Upper lobe of right lung (tissue), 1 donor: ENCODE data around the gene EIF1B. TPM values are rescaled to one million over a fixed set of nuclear protein-coding genes. Genes with fewer than 3 reads are reported as not detected.

Source experiments
- ATAC-seq: fragments of 200-7000 bp; cut with Tn5 transposase; one replicate; pipeline ENCODE4 v1.9.1; 2020; ENCODE audit warnings: mild to moderate bottlenecking, moderate library complexity
- DNase-seq: peaks from one replicate; pipeline ENCODE4 v3.0.0-alpha.2; 2020
- H3K27ac ChIP-seq: fragments of 200-600 bp; one replicate; pipeline ENCODE4 v1.8.0; 2022
- H3K27me3 ChIP-seq: fragments of 200-600 bp; one replicate; pipeline ENCODE4 v1.8.0; 2022; ENCODE audit warnings: mild to moderate bottlenecking
- H3K36me3 ChIP-seq: fragments of 200-600 bp; one replicate; pipeline ENCODE4 v1.8.0; 2022
- H3K4me1 ChIP-seq: fragments of 200-600 bp; one replicate; pipeline ENCODE4 v1.8.0; 2022
- H3K4me3 ChIP-seq: fragments of 200-600 bp; one replicate; pipeline ENCODE4 v1.8.0; 2022; ENCODE audit warnings: mild to moderate bottlenecking
- H3K9me3 ChIP-seq: fragments of 200-600 bp; one replicate; pipeline ENCODE4 v1.8.0; 2022
- intact Hi-C: fragments of 100-400 bp; cut with DNase I; formaldehyde crosslinking; loops from one replicate; pipeline ENCODE4 v1.11.0; 2022
- total RNA-seq: library from RNA; stranded (reverse); fragmentation: NEBNext Ultra II Directional; extraction: Animal tissue kit (Norgen Biotek cat#: 25700); gene quantifications from one replicate; pipeline ENCODE4 v1.2.1, GENCODE V29; 2021
- TF ChIP-seq, protein P1 (sequence below): fragments of 200-600 bp; IDR thresholded peaks from one replicate; pipeline ENCODE4 v1.8.0; 2022; ENCODE audit warnings: antibody characterized with exemption
- donor health status: DM: no; HTN: yes; CAD: no; lungs with severe emphysema.

Gene EIF1B
- total RNA-seq, 1 donor from 2014 or later: 54.4 TPM

DNA sequence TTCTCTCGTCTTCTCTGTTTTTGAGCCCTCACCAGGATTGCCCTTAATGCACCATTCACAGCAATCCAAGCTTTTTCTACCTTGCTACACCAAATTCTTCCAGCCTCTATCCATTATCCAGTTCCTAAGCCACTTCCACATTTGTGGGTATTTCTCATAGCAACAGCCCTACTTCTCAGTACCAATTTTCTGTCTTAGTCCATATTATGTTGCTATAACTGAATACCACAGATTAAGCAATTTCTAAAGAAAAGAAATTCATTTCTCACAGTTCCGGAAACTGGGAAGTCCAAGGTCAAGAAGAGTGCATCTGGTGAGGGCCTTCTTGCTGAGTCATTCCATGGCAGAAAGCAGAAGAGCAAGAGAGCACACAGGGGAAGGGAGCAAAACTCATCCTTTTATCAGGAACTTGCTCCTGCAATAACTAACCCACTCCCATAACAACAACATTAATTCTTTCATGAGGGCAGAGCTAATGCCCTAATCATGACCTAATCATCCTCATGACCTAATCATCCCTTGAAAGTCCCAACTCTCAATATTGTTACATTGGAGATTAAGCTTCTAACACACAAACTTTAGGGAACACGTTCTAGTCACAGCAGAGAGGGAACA lies 9.7 kb upstream of the EIF1B start:
- ATAC-seq (peak; percentile 96), DNase-seq (no peak)
- peak overlapping the region; percentile 63 for H3K27ac ChIP-seq
- intact Hi-C loops: no loop called here
- H3K36me3 ChIP-seq: no peaks in the 10 kb centered on the region
- no peaks in the 10 kb centered on the region for H3K27me3 ChIP-seq
- H3K4me3 ChIP-seq: no peak overlapping the region
- no peaks in the 10 kb centered on the region for H3K9me3 ChIP-seq
- H3K4me1 ChIP-seq: peaks cover 6% of the 10 kb centered on the region
- TF ChIP-seq, protein P1, sequence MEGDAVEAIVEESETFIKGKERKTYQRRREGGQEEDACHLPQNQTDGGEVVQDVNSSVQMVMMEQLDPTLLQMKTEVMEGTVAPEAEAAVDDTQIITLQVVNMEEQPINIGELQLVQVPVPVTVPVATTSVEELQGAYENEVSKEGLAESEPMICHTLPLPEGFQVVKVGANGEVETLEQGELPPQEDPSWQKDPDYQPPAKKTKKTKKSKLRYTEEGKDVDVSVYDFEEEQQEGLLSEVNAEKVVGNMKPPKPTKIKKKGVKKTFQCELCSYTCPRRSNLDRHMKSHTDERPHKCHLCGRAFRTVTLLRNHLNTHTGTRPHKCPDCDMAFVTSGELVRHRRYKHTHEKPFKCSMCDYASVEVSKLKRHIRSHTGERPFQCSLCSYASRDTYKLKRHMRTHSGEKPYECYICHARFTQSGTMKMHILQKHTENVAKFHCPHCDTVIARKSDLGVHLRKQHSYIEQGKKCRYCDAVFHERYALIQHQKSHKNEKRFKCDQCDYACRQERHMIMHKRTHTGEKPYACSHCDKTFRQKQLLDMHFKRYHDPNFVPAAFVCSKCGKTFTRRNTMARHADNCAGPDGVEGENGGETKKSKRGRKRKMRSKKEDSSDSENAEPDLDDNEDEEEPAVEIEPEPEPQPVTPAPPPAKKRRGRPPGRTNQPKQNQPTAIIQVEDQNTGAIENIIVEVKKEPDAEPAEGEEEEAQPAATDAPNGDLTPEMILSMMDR: no peak

DNA sequence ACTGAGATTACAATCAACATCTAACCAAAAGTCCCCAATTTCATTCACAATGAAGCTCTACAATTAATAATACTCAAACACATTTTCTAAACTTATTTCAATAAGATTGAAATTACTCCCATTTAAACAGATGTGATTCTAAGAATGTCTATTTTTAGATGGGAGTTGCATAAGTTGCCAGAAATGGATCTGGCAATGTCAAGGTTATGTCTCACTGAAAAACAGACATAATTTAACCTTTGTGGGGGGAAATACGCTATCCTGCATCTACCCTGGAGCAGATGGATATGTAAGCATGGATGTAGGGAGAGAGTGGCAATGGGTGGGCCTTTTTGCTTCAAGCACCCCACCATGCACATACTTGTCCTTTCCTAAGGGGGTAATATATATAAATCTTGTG lies 6.7 kb upstream of the EIF1B start:
- no peak overlapping the region for H3K27ac ChIP-seq
- ATAC-seq (no peak), DNase-seq (no peak)

DNA sequence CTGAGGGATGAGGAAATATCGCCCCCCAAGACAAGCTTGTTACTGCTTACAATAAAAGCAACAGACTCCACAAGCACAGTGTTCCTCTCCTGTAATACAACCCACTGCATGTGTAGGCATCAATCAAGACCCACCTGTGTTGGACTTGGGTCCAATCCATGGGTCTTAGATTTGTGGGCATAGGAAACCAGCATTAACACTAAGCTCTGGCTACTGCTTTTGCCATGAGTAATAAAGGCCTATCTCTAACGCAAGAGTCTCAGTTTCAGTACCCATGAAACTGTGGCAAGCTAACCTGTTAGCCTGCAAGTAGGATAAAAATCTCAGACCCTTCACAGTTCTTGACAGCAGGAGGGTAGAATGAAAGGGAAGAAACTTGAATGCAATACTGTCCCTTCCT lies 5.2 kb upstream of the EIF1B start:
- intact Hi-C loops: no loop called here
- Histone ChIP-seq H3K4me1 (peaks cover 10% of the 10 kb centered on the region), H3K4me3 (no peak overlapping the region), H3K36me3 (no peaks in the 10 kb centered on the region), H3K9me3 (no peaks in the 10 kb centered on the region), H3K27ac (no peak overlapping the region), H3K27me3 (no peaks in the 10 kb centered on the region)
- DNase-seq (no peak), ATAC-seq (no peak)
- TF ChIP-seq, protein P1: no peak

More for the DNA sequence above, 6.7 kb upstream of the EIF1B start:
- Histone ChIP-seq H3K4me1 (peaks cover 6% of the 10 kb centered on the region), H3K4me3 (no peak overlapping the region), H3K27me3 (no peaks in the 10 kb centered on the region), H3K36me3 (no peaks in the 10 kb centered on the region), H3K9me3 (no peaks in the 10 kb centered on the region)
- intact Hi-C loops: no loop called here
- TF ChIP-seq, protein P1: no peak

DNA sequence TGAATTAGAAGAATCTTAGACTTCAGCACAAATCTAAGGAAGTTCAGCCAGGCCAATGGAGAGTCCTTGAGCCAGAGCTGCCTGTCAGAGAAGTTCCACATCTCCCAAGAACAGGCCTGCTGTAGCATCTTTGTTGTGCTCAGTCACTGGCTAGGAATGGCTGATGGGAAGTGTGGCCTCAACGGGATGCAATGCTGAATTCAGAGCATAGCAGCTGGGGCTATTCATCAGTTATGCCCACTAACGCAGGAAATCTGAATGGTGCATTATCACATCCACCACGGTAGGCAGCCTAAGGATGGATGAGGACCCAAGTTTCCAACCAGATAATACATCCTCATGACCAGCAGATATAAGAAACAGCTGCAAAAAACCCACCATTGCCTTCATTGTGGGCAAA lies 3.2 kb upstream of the EIF1B start:
- DNase-seq: no peak
- Histone ChIP-seq H3K27ac (no peak overlapping the region), H3K36me3 (peaks cover 3% of the 10 kb centered on the region), H3K4me1 (peaks cover 12% of the 10 kb centered on the region), H3K27me3 (no peaks in the 10 kb centered on the region), H3K9me3 (no peaks in the 10 kb centered on the region), H3K4me3 (no peak overlapping the region)
- ATAC-seq: no peak
- intact Hi-C loops: no loop called here
- TF ChIP-seq, protein P1: no peak

DNA sequence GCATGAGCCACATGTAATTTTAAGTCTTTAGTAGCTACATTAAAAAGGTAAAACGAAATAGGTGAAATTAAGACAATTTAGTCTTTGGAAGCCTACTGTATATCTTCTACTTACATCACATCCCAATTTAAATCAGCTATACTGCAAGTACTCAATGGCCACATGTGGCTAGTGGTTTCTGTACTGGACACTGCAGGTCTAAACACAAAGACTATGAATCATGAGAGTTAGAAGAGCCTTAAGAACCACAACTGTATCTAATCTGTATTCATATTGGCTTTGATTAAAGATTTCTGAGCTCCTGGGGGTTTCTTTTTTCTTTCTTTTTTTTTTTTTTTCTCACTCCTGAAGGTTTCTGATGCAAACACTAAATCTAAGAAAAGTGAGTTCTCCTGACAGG lies 2.3 kb upstream of the EIF1B start:
- intact Hi-C loops: no loop called here
- TF ChIP-seq, protein P1: no peak

More for the DNA sequence above, 2.3 kb upstream of the EIF1B start:
- ATAC-seq (no peak), DNase-seq (no peak)
- Histone ChIP-seq H3K27ac (no peak overlapping the region), H3K27me3 (no peaks in the 10 kb centered on the region), H3K4me3 (no peak overlapping the region), H3K9me3 (no peaks in the 10 kb centered on the region), H3K36me3 (peaks cover 12% of the 10 kb centered on the region), H3K4me1 (peaks cover 21% of the 10 kb centered on the region)
